Smooth muscle cell (in vitro differentiated cells): Measurements from ENCODE around the gene OR1L8. TPM values are rescaled to one million over a fixed set of nuclear protein-coding genes. Genes with fewer than 3 reads are reported as not detected.

ENCODE experiments used
- DNase-seq: peaks from one replicate; lab custom pipeline; 2025; ENCODE audit not compliant: unreplicated experiment; lab: John Stamatoyannopoulos, UW
- H2AFZ ChIP-seq: fragments of 200-600 bp; sonication (generic); 2 replicates; pipeline ENCODE4 v1.6.0; 2016; ENCODE audit warnings: antibody characterized with exemption, low read depth, mild to moderate bottlenecking
- H3F3A ChIP-seq: fragments of 200-600 bp; sonication (generic); 2 replicates; pipeline ENCODE4 v1.6.0; 2017; ENCODE audit warnings: antibody characterized with exemption, low read depth
- H3K27ac ChIP-seq: fragments of 200-600 bp; sonication (generic); 2 replicates; pipeline ENCODE4 v1.5.1; 2016; ENCODE audit warnings: low read depth, mild to moderate bottlenecking
- H3K27me3 ChIP-seq: fragments of 200-600 bp; sonication (generic); 2 replicates; pipeline ENCODE4 v1.6.1; 2016; ENCODE audit warnings: low read depth, mild to moderate bottlenecking
- H3K36me3 ChIP-seq: fragments of 200-600 bp; sonication (generic); 2 replicates; pipeline ENCODE4 v1.5.1; 2016; ENCODE audit warnings: low read depth
- H3K4me1 ChIP-seq: fragments of 200-600 bp; sonication (generic); 2 replicates; pipeline ENCODE4 v1.5.1; 2016; ENCODE audit warnings: low read depth
- H3K4me2 ChIP-seq: fragments of 200-600 bp; sonication (generic); 2 replicates; pipeline ENCODE4 v1.6.0; 2016; ENCODE audit warnings: mild to moderate bottlenecking
- H3K4me3 ChIP-seq: fragments of 200-600 bp; sonication (generic); 2 replicates; pipeline ENCODE4 v1.5.1; 2016; ENCODE audit warnings: mild to moderate bottlenecking
- H3K79me2 ChIP-seq: fragments of 200-600 bp; sonication (generic); 2 replicates; pipeline ENCODE4 v1.6.0; 2016; ENCODE audit warnings: low read depth, mild to moderate bottlenecking
- H3K9ac ChIP-seq: fragments of 200-600 bp; sonication (generic); 2 replicates; pipeline ENCODE4 v1.6.0; 2016; ENCODE audit warnings: low read depth
- H3K9me3 ChIP-seq: fragments of 200-600 bp; sonication (generic); replicated peaks from 2 replicates; pipeline ENCODE4 v1.5.1; 2016; ENCODE audit warnings: low read depth
- H4K20me1 ChIP-seq: fragments of 200-600 bp; sonication (generic); 2 replicates; pipeline ENCODE4 v1.6.0; 2016; ENCODE audit warnings: low read depth
- WGBS: methylation state at CpG from one replicate; pipeline ENCODE4 v1.1.7; 2016; ENCODE audit warnings: low lambda C conversion rate; 5-methylcytosine and 5-hydroxymethylcytosine counted together
- polyA plus RNA-seq: library from polyadenylated mRNA; unstranded; fragments of >200 nt; fragmentation: Nextera tagmentation; extraction: Ambion mirVana; gene quantifications from 2 replicates; pipeline ENCODE4 v1.2.1, GENCODE V29; 2016
- total RNA-seq: library from RNA; depleted of rRNA; stranded (reverse); fragments of >200 nt; gene quantifications from 2 replicates; pipeline ENCODE4 v1.2.3, GENCODE V29; 2014
- TF ChIP-seq, protein P1 (sequence below): fragments of 200-600 bp; sonication (generic); IDR thresholded peaks from 2 replicates; pipeline ENCODE4 v1.5.1; 2017; ENCODE audit warnings: borderline replicate concordance, mild to moderate bottlenecking, antibody characterized with exemption; ENCODE audit not compliant: insufficient read depth, poor library complexity, severe bottlenecking

Gene OR1L8
- total and polyA plus RNA-seq, 2 experiments from 2014 or later, result not detected

GRCh38 chr9:122606587-122606986, 23.4 kb upstream of the OR1L8 start:
- H3K9ac ChIP-seq, result no peak overlapping the region
- TF ChIP-seq, protein P1, sequence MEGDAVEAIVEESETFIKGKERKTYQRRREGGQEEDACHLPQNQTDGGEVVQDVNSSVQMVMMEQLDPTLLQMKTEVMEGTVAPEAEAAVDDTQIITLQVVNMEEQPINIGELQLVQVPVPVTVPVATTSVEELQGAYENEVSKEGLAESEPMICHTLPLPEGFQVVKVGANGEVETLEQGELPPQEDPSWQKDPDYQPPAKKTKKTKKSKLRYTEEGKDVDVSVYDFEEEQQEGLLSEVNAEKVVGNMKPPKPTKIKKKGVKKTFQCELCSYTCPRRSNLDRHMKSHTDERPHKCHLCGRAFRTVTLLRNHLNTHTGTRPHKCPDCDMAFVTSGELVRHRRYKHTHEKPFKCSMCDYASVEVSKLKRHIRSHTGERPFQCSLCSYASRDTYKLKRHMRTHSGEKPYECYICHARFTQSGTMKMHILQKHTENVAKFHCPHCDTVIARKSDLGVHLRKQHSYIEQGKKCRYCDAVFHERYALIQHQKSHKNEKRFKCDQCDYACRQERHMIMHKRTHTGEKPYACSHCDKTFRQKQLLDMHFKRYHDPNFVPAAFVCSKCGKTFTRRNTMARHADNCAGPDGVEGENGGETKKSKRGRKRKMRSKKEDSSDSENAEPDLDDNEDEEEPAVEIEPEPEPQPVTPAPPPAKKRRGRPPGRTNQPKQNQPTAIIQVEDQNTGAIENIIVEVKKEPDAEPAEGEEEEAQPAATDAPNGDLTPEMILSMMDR, result no peak
- H3K36me3 ChIP-seq, result no peaks in the 10 kb centered on the region
- no peaks in the 10 kb centered on the region for H4K20me1 ChIP-seq
- H3K27me3 ChIP-seq, result no peaks in the 10 kb centered on the region
- no peak overlapping the region for H3K4me3 ChIP-seq
- H3K79me2 ChIP-seq, result no peaks in the 10 kb centered on the region
- H3K4me2 ChIP-seq, result no peak overlapping the region
- no peak overlapping the region for H2AFZ ChIP-seq
- H3K4me1 ChIP-seq, result no peaks in the 10 kb centered on the region
- 83% methylated on average over 1 of the region's 1 CpG for WGBS
- H3K9me3 ChIP-seq, result peaks cover 17% of the 10 kb centered on the region
- no peak for DNase-seq
- H3F3A ChIP-seq, result no peaks in the 10 kb centered on the region
- H3K27ac ChIP-seq, result no peak overlapping the region

DNA sequence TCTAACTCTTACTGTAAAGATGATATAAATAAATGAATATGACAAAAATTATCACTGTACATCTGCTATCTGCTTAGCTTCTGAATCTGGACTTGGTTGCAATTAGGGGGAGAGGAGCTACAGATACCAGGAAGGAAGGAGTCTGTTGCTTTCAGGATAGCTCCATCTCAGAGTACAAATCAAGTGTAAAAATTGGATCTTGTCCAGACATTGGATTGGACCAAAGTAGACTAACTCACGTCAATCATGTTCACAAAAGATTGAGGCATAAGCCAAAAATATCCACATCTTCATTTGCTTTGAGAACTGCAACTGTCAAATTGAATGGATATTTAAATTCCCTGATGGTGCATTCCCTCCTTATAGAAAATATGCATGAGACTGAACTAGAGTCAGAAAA, 22.5 kb upstream of the OR1L8 start:
- Histone ChIP-seq H4K20me1 (no peaks in the 10 kb centered on the region), H3K79me2 (no peaks in the 10 kb centered on the region), H3K4me3 (no peak overlapping the region), H3K4me2 (no peak overlapping the region), H3K4me1 (no peaks in the 10 kb centered on the region), H3K27ac (no peak overlapping the region), H3K27me3 (no peaks in the 10 kb centered on the region), H3K36me3 (no peaks in the 10 kb centered on the region), H3K9ac (no peak overlapping the region), H3F3A (no peaks in the 10 kb centered on the region), H2AFZ (no peak overlapping the region), H3K9me3 (peaks cover 17% of the 10 kb centered on the region)
- no peak for DNase-seq
- WGBS, result 32% methylated on average over 1 of the region's 1 CpG
- TF ChIP-seq, protein P1, result no peak

DNA sequence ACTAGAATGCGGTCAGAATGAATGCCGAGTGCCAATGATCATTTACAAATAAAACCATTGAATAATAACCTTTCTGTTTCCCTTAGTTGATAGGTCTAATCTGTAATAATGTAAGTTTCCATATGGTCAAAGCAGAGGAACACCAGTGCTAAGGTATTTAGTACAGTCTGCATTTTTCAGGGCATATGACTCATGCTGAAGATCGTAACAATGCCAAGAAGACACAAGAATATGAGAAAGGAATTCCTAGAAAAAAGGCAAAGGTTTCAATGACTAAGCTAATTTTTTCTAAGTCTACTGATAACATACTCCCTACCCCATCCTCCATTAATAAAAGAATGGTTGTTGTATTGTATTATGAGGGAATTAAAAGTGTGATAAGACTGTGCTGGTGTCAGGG, 2.8 kb downstream of the OR1L8 start:
- no peak overlapping the region for H3K27ac ChIP-seq
- TF ChIP-seq, protein P1, result no peak
- WGBS, result 79% methylated on average over 3 of the region's 3 CpGs

DNA sequence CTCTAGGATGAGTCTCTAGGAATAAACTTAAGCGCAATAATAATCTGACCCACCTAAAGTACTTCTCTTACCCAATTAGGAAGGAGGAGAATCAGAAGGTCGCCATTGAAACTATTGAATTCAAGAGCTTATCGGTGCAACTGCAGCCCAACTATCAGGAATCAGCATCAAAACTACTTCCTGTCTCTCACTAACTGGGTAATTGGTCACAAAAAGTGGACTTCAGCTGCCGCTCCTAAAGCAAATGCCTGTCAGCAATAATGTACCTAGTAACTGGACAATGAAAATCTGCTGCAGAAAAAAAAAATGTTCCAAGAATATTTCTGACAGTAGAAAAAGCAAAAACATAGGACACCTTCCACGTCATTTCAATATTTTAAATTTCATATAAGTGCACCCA, 3.3 kb downstream of the OR1L8 start:
- Histone ChIP-seq H3K9me3 (no peaks in the 10 kb centered on the region), H3K36me3 (no peaks in the 10 kb centered on the region), H3K4me3 (no peak overlapping the region), H3K27me3 (no peaks in the 10 kb centered on the region), H3K79me2 (no peaks in the 10 kb centered on the region), H3F3A (no peaks in the 10 kb centered on the region), H3K9ac (no peak overlapping the region), H3K4me1 (no peaks in the 10 kb centered on the region), H4K20me1 (no peaks in the 10 kb centered on the region), H3K4me2 (no peak overlapping the region), H3K27ac (no peak overlapping the region), H2AFZ (no peak overlapping the region)
- TF ChIP-seq, protein P1, result no peak
- no peak for DNase-seq
- 55% methylated on average over 5 of the region's 5 CpGs for WGBS

More for the DNA sequence above, 2.8 kb downstream of the OR1L8 start:
- Histone ChIP-seq H3K9ac (no peak overlapping the region), H3K4me1 (no peaks in the 10 kb centered on the region), H4K20me1 (no peaks in the 10 kb centered on the region), H3K79me2 (no peaks in the 10 kb centered on the region), H3K9me3 (no peaks in the 10 kb centered on the region), H3F3A (no peaks in the 10 kb centered on the region), H3K4me2 (no peak overlapping the region), H3K27me3 (no peaks in the 10 kb centered on the region), H3K4me3 (no peak overlapping the region), H3K36me3 (no peaks in the 10 kb centered on the region), H2AFZ (no peak overlapping the region)
- DNase-seq, result no peak
